ENCODE data around the gene AKAP8L.

AKAP8L gene, protein sequence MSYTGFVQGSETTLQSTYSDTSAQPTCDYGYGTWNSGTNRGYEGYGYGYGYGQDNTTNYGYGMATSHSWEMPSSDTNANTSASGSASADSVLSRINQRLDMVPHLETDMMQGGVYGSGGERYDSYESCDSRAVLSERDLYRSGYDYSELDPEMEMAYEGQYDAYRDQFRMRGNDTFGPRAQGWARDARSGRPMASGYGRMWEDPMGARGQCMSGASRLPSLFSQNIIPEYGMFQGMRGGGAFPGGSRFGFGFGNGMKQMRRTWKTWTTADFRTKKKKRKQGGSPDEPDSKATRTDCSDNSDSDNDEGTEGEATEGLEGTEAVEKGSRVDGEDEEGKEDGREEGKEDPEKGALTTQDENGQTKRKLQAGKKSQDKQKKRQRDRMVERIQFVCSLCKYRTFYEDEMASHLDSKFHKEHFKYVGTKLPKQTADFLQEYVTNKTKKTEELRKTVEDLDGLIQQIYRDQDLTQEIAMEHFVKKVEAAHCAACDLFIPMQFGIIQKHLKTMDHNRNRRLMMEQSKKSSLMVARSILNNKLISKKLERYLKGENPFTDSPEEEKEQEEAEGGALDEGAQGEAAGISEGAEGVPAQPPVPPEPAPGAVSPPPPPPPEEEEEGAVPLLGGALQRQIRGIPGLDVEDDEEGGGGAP

DNA sequence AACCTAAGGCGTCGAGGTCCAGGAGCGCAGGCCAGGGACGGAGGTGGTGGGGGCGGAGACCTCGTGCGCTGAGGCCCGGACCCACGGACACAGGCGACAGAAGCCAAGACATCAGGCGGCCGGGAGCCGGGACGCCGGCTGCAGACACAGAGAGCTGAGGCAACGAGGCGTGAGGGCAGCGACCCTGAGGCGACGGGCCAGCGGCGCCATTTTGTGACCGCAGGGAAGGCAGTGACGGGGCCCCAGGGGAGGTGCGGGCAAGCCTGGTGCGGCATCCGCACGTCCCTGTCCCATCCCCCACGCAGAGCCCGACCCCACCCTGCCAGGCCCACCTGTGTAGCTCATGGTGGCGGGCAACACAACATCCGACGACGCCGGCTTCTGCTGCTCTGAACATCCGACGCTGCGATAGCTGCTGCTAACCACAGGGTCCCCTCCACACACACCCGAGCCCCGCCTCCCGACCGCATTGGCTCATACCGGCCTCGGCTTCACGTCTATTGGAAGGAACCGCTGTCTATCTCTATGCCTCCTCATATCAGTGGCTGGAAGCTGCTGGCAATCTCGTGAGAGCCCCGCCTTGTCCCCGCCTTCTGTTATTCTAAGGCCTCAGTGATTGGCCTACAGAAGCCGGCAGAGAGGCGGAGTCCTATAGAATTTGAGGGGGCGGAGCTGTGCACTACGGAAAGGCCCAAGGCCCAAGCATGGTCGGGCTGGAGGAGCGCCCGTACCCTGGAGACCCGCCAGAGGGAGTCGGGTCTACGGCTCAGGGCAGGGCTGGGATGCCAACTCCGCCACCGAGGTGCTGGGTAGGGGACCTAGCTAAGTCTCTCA lies at the start of gene AKAP8L:
Gene AKAP8L (minus strand): TSS at position 410 of the 834 bp plus-strand sequence. CDS start 65 bp downstream, at position 345.
- DNase-seq (ENCODE audit: low read depth in 2 of 3, low spot score in 2 of 3), result peak; percentile 91 to 94 (median 93)

DNA sequence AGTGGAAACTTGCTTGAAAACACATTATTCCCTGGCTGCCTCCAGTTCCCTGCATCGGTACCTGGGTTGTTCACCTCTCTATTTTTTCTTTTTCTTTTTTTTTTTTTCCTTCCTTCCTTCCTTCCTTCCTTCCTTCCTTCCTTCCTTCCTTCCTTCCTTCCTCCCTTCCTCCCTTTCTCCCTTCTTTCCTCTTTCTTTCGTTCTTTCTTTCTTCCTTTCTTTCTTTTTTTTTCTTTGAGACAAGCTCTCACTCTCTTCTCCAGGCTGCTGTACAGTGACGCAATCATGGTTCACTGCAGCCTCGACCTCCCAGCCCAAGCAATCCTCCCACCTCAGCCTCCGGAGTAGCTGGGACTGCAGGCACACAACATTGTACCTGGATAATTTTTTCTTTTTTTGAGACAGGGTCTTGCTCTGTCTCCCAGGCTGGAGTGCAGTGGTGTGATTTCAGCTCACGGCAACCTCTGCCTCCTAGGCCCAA lies 49.0 kb upstream of the AKAP8L start:
- no peak for DNase-seq (ENCODE audit: low read depth in 2 of 3, low spot score in 2 of 3)

DNA sequence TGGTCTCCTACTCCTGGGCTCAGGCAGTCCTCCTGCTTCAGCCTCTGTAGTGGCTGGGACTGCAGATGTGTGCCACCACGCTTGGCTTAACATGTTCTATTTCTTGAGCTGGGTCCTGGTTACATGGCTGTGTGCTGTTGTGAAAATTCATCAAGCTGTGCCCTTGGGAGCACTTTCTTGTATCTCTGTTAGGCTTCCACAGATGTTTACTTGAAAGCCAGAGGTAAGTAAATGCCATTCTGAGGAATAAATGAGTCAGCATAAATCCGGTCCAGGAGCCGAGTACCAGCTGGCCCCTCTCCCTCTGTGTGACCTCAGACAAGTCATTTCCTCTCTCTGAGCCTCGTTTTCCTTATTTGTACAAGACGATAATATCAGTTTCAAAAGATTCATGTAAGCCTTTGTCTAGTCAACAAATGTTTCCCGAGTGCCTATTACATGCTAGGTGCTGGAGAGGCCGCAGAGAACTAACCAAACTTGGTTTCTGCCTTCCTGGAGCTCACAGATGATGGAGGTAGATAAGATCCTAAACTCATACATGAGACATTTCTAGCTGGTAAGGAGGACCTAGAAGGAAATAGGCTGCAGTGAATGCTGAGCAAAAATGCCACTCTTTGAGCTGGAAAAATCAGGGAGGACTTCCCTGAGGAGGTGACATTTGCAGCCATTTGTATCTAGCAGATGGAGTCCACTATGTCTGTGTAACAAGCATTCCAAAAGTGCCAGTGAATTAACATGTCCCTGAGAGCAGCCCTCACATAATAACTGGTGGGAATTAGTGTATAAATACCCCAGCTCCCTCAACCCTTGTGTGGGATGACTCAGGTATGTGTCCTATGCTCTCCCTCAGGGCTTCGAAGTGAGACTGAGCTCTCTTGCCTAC lies 48.3 kb upstream of the AKAP8L start:
- peak in 1 of 3 experiments; percentile 31 for DNase-seq (ENCODE audit: low read depth in 2 of 3, low spot score in 2 of 3)

DNA sequence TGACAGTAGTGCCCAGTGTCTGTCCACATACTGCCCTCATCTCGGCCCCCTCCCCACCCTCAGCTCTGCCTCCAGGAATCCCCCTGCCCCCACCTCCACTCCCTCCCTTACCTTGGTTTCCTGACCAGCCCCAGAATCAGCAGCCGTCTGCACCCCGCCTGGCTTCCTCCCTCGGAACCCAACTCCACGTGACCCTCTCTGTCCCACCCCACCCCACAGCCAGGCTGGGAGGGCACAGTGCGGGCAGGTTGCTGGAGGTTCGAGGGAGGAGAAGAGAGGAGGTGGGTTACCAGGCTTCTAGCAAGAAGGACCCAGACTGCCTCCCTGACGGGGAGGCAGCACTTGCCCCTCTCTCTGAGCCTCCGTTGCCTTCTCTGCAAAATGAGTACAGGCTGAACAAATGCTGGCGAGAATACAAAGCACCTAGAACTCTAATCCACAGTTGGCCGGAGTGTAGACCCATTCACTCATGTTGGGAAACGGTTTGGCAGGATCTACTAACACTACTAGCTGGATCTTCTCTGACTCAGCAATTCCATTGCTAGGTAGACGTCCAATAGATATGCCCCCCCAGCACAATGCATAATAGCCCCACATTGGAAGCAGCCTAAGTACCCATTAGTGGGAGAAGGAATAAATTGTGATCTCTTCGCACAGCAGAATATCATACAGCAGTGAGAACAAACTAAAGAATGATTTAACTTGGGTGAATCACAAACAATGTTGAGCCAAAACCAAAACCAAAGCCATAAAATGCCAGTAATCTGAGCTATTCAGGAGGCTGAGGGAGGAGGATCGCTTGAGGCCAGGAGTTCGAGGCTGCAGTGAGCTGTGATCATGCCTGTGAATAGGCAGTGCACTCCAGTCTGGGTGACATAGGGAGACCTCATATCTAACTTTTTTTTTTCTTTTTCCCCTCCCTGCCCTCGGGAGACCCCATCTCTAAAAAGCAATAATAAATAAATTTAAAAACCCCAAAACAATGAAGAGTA lies 45.9 kb upstream of the AKAP8L start, which contains the start of gene RASAL3:
Gene RASAL3 (minus strand): TSS at position 151 of the 992 bp plus-strand sequence. CDS start 186 bp downstream, outside the sequence.
- DNase-seq (ENCODE audit: low read depth in 2 of 3, low spot score in 2 of 3), result peak in 2 of 3 experiments; percentile 45 to 57

DNA sequence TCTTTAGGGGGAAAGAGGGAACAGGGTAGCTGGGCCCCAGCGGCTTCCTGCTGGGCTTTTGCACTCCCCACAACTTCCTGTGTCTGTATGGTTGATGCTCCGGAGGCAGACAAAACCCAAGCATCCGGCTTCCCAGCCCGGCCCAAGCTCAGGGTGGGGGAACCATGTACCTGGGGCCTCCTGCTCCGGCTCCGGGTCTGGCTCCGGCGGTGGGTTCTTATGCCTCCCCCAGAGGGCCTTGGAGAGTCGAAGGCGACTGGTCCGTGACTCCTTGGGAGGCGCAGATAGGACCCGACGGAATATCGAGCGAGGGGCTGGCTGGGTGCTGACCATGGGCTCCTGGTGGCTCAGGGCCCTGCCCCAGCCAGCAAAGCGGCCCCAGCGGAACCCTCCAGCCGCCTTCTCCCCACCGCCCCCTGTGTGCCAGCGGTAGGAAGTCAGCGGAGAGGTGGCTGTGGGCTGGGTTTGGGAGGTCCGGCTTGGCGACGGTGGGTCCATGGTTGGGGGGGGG lies 45.1 kb upstream of the AKAP8L start:
- peak; percentile 48 to 64 (median 55) for DNase-seq (ENCODE audit: low read depth in 2 of 3, low spot score in 2 of 3)

DNA sequence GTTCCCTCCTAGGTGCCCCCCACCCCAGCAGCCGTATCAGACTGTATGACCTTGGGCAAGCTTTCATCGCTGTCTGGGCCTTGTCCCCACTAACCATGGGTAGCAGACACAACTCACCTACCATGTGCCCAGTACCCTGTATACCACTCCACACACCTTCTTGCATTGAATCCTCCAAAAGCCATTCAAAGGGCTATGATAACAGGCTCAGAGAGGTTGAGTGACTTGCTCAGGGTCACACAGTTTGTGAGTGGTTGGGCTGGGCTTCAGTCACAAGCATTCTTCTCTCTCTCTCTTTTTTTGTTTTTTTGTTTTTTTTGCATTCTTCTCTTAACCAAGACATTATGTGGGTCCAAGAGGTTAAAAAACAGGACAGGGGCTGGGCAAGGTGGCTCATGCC lies 42.9 kb upstream of the AKAP8L start:
- DNase-seq (ENCODE audit: low read depth in 2 of 3, low spot score in 2 of 3), result no peak

DNA sequence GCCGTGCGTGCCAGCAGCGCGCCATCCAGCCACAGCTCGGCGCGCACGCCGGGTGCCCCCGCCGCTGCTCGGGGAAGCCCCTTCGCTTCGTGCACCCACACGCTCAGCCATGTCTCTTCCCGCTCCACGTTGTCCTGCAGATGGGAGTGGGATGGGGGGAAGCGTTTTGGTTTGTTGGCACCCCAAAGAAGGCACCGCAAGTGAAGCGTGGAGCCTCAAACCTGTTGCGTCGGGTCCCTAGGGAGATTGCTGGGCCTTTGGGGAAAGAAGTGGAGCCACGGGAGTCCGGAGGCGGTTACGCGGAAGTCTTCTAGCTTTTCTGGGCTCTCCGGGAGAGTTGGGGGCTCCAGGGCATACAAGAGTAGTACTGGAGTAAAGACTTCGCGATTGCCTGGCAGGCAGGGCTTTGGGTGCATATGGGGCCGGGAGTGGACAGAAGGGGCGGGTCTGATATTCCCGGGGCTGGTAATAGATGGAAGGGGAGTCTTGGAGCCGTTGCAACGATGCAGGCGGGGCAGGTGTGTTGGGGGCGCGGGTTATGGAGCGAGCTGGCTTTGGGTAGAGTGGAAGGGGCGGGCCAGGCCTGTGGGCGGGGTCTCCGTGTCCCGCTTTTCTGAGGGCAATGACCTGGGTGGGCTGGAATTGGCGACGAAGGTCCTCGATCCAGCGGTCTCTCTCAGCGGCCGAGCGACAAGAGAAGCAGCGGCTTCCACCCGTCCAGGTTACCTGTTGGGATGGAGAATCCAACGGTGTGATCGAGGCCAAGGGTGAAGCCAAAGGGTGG lies 39.1 kb upstream of the AKAP8L start:
- no peak for DNase-seq (ENCODE audit: low read depth in 2 of 3, low spot score in 2 of 3)

DNA sequence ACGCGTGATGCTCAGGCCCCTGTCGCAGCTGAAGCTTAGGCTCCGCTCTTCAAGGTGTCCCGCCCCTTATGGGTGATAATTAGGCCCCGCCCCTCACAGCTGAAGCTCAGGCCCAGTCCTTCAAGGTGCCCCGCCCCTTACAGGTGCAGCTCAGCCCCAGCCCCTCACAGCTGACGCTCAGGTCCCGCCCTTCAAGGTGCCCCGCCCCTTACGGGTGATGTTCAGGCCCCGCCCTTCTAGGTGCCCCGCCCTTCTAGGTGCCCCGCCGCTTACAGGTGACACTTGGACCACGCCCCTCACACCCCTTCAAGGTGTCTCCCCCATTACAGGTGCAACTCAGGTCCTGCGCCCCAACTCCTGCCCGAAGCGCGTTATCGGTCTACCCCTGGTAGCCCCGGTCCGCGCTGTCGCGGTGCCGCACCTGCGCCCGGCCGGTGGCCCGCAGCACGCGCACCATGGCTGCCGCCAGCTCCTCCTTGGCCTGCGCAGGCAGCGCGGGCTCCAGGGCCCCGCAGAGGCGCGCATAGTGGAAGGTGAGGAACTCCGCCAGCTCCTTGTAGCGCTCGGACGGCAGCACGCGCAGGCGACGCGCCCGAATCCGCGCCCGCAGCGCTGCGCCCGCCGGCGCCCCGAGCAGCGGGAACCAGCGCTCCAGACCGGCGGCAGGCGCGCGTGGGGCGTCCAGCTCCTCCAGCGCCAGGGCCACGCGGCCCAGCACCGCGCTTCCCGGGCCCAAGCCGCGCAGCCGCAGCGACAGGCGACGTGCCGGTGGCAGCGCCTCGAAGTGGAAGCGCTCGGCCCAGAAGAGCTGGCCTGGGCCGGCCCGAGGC lies 38.3 kb upstream of the AKAP8L start:
- no peak for DNase-seq (ENCODE audit: low read depth in 2 of 3, low spot score in 2 of 3)

DNA sequence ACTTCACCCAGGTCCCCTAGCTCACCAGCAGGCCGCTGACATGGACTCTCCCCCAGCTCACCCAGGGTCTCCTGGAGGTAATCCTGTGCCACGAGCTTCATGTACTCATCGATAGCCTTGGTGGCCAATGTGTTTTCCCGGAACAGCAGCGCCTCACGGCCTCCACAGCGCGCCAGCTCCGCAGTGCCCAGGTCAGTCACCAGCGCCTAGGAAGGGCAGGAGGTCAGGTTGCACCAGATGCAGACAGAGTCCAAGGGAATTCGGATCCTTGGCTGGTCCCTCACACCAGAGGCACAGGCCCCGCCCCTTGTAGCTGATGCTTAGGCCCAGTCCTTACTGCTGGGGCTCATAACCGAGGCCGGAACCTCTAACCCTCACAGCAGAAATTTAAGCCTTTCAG lies 37.7 kb upstream of the AKAP8L start:
- DNase-seq (ENCODE audit: low read depth in 2 of 3, low spot score in 2 of 3), result no peak

DNA sequence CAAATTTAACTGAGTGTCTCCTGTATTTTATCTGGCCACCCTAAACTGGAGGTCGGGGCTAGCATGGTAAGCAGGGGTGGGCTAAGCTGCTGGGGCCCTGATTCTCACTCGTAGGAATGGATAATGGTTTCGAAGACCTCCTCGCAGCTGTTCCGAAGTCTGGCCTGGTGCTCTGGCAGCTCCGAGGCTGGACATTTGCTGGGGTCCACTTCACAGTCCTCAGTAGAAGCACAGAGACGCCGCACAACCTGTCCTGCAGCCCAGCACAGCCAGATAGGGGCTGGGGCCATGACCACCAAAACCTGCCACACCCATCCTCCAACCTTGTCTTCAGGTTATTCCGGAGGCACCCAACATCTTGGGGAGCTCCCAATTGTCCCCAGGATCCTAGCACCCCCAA lies 37.2 kb upstream of the AKAP8L start:
- DNase-seq (ENCODE audit: low read depth in 2 of 3, low spot score in 2 of 3), result no peak

DNA sequence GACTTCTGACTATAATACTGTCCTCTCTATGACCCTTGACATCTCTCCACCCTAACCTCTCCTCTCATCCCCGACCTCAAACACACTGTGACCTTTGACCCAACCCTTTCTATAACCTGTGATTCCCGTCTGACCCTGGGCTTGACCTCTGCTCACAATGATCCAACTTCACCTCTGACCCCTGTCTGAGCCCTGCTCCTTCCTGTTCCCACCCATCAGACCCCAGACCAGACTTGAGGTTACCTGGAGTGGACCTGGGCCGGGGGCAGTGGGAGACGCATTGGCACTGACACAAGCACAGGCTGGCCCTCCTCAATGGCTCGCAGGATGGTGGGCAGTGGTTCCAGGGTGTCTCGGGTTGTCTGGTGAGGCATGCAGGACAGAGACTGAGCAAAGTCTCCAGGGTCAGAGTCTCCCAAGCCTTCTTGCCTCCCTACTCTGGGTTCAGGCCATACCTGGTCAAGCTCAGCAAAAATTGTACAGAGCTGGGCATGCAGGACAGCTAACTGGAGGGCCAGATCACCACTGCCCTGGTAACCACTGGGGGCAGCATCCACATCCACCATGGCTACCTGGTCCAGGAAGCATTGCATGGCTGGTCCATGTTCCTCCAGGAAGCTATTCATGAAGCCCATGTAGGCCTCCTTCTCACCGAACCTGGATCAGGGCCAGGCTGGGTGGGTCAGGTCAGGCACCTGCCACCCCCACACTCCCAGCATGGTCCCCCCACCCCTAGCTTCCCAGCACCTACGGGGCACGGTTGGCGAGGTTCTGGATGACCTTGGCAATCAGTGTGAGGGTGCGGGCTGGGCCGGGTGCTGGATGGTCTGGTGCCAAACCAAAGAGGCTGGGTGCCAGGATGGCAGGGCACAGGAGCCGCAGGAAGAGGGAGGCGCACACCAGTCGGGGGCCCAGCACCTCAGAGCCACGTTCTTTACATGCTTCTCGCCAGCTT lies 35.4 kb upstream of the AKAP8L start:
- DNase-seq (ENCODE audit: low read depth in 2 of 3, low spot score in 2 of 3), result no peak

DNA sequence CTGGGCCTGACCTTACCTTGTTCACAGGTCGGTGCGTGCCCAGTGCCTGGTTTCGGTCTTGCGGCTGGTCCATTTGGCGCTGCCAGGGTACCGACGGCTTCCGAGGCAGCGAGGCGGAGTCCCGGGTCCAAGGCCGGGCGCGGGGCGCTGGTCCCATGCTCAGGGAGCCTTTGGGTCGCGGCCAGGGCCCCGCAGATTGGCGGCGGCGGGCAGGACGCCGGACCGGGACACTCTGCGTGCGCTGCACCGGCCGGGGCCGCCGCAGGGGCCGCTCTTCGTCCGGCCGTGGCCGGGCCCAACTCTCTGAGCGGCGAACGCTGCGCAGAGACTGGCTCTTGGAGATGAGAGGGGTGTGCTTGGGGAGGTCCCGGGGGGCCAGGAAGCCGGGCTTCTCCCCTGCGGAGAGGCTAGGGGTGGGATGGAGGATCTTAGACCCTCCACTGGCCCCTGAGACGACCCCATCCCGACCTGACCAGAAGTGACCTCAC lies 34.3 kb upstream of the AKAP8L start:
- DNase-seq (ENCODE audit: low read depth in 2 of 3, low spot score in 2 of 3), result no peak

DNA sequence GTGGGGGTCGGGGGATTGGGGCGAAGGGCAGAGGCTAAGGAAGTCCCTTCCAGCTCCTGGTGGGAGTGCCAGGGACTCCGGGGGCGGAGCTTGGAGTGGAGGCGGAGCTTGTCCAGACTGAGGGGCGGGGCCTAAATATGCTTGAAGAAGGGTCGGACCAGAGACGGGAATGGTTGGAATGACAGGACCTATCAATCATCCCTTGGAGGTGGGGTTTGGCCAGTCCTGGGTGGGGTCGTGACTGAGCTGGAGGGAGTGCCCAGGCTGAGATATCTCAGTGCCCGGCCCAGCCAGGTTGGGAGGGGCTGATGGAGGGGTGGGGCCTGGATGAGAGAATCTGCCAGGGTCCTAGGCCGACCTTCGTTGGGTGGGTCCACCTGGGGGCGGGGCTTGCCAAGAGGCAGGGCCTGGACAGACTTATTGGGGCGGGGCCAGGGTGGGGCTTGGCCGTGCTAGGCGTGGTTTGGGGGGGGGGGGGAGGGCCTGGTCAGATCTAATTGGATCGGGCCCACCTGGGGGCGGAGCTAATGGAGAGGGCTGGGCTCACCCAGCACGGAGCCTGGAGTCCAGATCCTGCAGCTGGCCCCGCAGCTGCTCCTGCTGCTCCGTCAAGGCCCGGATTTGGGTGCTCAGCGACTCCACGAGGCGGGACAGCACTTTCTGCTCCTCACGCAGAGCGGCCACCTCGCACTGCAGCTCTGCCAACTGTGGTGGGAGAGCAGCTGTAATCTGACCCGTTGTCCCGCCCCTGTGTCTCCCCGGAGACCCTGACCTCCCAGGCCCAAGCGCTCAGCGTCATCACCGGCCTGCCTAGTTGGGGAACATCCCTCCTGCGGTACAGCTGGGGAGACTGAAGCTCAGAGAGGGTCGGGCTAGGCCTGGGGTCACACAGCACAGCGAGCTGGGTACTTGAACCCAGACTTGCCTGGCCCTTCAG lies 33.6 kb upstream of the AKAP8L start:
- no peak for DNase-seq (ENCODE audit: low read depth in 2 of 3, low spot score in 2 of 3)

DNA sequence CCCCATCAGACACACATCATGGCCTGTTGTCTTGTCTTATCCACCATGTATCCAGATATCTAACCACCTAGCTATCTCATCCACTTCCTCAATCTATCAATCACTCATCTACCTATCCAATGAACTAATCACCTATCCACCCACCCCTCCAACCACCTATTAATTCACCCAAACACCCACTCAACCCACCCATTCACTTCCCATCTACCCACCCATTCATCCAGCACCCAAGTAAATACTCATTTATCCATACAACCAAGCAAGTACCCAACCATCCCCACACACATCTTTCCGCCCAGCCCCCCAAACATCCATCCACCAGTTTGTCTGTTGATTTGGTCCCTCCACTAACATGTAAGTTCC lies 31.7 kb upstream of the AKAP8L start:
- no peak for DNase-seq (ENCODE audit: low read depth in 2 of 3, low spot score in 2 of 3)

All from activated CD8-positive, alpha-beta memory T cell treated with anti-CD3 and anti-CD28 coated beads for 48 hours (primary cell).